ENCODE measurements around the gene MSRB1.
"Not testable (repeated sequence)": the region's sequence is repeated elsewhere in the genome, so short reads cannot be mapped to it uniquely, and the experiment has no call there.

Gene MSRB1

DNA sequence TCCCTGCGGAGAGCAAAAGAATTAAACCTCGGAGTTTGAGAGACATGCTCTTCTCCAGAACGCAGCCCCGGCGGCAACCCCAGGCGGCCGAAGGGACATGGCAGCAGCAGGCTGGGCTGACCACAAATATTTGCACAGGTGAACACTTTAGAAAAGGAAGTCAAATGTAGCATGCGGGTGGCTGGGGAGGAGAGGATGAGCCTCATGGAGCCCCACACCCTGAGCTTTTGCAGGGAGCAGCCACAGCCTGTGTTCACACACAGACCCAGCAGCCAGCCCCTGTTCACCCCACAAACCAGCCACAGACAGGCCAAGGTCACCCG, 42.6 kb downstream of the MSRB1 start:
- DNase-seq (ENCODE audit: low read depth in 2 of 2), result no peak

DNA sequence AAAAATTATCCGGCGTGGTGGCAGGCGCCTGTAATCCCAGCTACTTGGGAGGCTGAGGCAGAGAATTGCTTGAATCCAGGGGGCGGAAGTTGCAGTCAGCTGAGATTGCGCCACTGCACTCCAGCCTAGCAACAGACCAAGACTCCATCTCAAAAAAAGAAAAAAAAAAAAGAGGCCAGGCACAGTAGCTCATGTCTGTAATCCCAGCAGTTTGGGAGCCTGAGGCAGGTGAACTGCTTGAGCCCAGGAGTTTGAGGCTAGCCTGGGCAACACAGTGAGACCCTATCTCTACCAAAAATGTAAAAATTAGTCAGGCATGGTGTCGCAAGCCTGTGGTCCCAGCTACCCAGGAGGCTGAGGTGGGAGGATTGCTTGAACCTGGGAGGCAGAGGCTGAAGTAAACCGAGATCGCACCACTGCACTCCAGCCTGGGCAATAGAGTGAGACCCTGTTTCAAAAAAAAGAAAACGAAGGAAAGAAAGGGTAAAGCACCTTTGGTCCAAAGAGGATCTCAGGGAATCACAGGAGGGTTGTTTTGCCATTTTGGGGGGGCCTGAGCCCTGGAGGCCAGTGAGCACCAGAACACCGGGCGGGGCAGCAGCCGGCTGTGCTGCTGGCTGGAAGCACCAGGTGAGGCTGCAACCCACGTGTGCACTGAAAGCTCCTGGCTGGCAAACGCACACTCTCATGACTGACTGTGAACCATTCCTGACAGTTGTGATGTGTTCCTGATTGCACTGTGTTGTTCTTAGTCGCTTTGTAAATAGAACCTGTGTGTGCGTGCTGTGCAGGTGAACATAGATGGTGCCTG, 43.2 kb downstream of the MSRB1 start:
- no peak for DNase-seq (ENCODE audit: low read depth in 2 of 2)

DNA sequence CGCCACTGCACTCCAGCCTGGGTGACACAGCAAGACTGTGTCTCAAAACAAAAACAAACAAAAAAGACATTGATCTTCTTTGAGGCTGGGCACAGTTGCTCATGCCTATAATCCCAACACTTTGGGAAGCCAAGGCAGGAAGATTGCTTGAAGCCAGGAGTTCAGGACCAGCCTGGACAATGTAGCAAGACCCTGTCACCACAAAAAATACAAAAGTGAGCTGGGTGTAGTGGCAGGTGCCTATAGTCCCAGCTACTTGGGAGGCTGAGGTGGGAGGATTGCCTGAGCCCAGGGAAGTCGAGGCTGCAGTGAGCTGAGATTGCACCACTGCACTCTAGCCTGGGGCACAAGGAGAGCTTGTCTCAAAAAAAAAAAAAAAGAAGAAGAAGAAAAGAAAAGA, 45.3 kb downstream of the MSRB1 start:
- not testable (repeated sequence) for DNase-seq (ENCODE audit: low read depth in 2 of 2)

DNA sequence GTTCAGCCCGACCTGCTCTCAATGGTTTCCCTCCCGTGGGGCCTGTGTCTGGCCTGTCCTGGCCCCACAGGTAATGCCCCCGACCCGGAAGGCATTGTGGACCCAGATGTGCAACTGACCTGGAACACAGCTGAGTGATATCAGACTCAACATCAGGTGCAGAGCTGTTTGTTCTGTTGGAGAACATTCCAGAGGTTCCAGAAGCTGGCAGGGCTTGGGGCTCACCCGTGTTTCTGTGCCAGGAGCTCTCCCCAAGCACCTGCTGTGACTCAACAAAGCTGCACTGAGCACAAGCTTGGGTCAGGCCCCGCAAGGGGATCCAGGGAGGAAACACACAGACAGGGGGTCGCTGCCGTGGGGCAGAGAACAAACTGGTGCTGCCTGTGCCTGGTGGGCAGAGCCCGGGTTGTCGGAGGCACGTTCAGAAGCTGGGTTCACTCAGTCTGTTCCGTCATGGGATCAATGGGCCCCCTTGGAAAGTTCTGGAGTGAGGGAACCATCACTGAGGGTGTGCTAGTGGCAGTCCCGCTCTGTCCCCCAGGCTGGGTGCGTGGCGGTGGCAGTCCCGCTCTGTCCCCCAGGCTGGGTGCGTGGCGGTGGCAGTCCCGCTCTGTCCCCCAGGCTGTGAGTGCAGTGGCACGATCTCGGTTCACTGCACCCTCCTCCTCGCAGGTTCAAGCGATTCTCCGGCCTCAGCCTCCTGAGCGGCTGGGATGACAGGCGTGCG, 46.9 kb downstream of the MSRB1 start:
- DNase-seq (ENCODE audit: low read depth in 2 of 2), result no peak

DNA sequence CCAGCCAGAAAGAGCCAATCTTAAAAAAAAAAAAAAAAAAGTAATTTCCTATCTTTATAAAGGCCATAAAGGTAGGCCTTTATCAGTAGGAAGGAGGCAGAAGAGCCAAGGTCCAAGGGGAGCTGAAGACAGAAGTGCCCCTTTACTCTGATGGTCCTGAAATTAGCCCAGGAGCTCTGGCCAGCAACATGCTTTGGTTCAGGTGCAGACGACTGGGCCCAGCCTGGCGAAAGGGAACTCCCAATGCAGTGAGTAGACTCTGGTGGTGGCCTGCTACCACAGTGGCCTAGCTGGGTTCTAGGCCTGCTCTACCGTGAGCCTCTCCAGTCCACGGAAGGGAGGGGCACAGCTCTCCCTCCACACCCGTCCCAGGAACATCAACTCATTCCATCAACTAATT, 47.9 kb downstream of the MSRB1 start:
- DNase-seq (ENCODE audit: low read depth in 2 of 2), result no peak

DNA sequence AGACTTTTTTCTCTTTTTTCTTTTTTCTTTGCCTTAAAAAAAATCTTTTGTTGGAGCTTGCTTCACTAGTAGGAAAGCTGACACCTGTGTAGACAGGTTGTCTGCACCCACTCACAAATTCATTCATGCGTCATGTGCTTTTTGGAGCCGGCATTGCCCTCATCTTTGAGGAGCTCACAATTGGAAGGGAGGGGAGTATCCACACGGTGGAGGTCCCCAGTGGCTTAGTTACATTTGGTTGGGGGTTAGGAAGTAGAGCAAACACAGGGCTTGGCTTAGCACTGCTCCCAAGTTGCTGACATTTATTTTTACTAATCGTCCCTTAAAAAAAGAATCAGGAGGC, 52.3 kb downstream of the MSRB1 start:
- no peak for DNase-seq (ENCODE audit: low read depth in 2 of 2)

DNA sequence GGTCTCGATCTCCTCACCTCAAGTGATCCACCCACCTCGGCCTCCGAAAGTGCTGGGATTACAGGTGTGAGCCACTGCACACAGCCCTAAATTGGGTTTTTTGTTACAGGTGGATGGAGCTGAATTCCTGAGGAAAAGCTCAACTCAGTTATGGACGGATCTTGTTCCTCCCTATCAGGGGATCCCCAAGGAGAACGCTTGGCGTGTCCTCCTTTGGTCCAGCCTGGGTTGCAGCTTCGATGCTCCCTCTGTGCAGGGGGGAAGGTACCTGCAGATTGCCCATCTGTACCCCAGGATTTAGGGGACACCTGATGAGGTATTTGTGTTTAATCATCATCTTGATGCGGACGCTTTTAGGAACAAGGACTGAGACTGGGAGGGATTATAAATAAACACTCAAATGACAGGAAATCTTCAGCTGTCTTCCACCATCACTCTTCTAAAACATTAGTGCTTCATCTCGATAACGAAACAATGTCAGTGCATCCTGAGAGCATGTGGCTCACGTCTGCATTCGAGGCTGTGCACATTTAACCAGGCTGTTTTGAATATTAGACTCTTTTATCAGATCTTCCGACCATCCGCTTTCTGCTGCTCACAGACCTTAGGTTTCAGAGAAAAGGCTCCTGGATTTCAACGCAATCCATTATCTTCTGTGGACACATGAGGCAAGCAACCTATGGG, 52.8 kb downstream of the MSRB1 start:
- no peak for DNase-seq (ENCODE audit: low read depth in 2 of 2)
